ENCODE results near the gene KCNJ3. TPM values are rescaled to one million over a fixed set of nuclear protein-coding genes. Genes with fewer than 3 reads are reported as not detected.

Gene KCNJ3
- total and polyA plus RNA-seq, 2 donors from 2014 or later, result 3.6 to 9.9 TPM

- no peaks in the 10 kb centered on the region for H3K27me3 ChIP-seq (ENCODE audit: control insufficient read depth, insufficient read depth, low read length)
- DNase-seq (no peak), FAIRE-seq (no peak)
- no peaks in the 10 kb centered on the region for H3K36me3 ChIP-seq (ENCODE audit: control insufficient read depth in 2 of 3, insufficient read depth in 3 of 3, low read length in 3 of 3)
- H3K9ac ChIP-seq (ENCODE audit: low read length in 3 of 3), result no peak overlapping the region
- intact Hi-C loops (cut with DNase I), result no loop called here
- H3K4me1 ChIP-seq (ENCODE audit: control insufficient read depth in 2 of 3, insufficient read depth in 2 of 3, low read depth in 1 of 3, low read length in 3 of 3), result no peaks in the 10 kb centered on the region
- H3K9me3 ChIP-seq (ENCODE audit: control insufficient read depth in 2 of 3, insufficient read depth in 1 of 3, low read length in 3 of 3), result no peaks in the 10 kb centered on the region
- TF ChIP-seq, protein P1, sequence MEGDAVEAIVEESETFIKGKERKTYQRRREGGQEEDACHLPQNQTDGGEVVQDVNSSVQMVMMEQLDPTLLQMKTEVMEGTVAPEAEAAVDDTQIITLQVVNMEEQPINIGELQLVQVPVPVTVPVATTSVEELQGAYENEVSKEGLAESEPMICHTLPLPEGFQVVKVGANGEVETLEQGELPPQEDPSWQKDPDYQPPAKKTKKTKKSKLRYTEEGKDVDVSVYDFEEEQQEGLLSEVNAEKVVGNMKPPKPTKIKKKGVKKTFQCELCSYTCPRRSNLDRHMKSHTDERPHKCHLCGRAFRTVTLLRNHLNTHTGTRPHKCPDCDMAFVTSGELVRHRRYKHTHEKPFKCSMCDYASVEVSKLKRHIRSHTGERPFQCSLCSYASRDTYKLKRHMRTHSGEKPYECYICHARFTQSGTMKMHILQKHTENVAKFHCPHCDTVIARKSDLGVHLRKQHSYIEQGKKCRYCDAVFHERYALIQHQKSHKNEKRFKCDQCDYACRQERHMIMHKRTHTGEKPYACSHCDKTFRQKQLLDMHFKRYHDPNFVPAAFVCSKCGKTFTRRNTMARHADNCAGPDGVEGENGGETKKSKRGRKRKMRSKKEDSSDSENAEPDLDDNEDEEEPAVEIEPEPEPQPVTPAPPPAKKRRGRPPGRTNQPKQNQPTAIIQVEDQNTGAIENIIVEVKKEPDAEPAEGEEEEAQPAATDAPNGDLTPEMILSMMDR (IDR thresholded peaks at IDR 0.05; ENCODE audit: borderline replicate concordance, extremely low read depth, insufficient read depth), result no peak
- H3K4me3 ChIP-seq (ENCODE audit: low read length in 3 of 3), result no peak overlapping the region
- H3K27ac ChIP-seq (ENCODE audit: low read depth in 2 of 2, low read length in 2 of 2), result no peak overlapping the region
Observed at GRCh38 chr2:154771664-154772284, 73.3 kb downstream of the KCNJ3 start.

DNA sequence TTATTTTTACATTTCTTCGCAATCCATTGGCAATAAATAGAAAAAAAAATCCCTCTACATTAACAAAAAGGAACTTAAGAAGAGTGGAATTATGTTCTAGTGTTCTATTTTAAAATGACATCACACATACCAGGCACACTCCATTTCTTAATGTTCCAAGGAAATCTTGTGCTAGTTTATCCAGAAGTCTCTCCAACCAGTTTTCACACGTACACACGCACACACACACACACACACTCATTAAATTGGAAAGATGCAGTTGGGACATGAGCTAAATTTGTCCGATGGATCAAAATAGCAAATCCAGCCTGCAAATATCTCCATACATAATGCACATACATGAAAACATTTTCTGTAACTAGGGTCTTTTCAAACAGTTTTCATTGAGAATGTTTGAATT, 78.3 kb downstream of the KCNJ3 start:
- Histone ChIP-seq H3K9ac (ENCODE audit: low read length in 3 of 3) (no peak overlapping the region), H3K36me3 (ENCODE audit: control insufficient read depth in 2 of 3, insufficient read depth in 3 of 3, low read length in 3 of 3) (no peaks in the 10 kb centered on the region), H3K9me3 (ENCODE audit: control insufficient read depth in 2 of 3, insufficient read depth in 1 of 3, low read length in 3 of 3) (no peaks in the 10 kb centered on the region), H3K27me3 (ENCODE audit: control insufficient read depth, insufficient read depth, low read length) (no peaks in the 10 kb centered on the region), H3K4me3 (ENCODE audit: low read length in 3 of 3) (no peak overlapping the region), H3K27ac (ENCODE audit: low read depth in 2 of 2, low read length in 2 of 2) (no peak overlapping the region), H3K4me1 (ENCODE audit: control insufficient read depth in 2 of 3, insufficient read depth in 2 of 3, low read depth in 1 of 3, low read length in 3 of 3) (no peaks in the 10 kb centered on the region)
- DNase-seq (no peak), FAIRE-seq (no peak)
- intact Hi-C loops (cut with DNase I), result no loop called here
- TF ChIP-seq, protein P1 (IDR thresholded peaks at IDR 0.05; ENCODE audit: borderline replicate concordance, extremely low read depth, insufficient read depth), result no peak

DNA sequence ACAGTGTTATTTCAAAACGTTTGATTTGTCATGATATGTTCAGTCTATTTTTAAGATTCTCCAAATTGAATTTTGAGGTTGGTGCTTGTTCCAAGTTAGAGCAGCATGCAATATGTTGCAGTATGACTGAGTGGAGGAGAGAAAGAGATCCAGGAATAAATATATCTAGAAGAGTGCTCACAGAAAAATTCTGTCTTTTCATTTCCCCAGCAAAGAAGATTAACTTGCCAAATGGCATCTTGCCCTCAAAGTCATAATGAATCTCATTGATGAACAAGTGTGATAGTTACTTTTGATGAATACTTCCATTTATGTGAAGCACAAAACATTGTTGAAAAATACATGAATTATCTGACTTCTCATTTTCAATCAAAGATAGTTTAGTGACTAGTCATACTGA, 95.9 kb downstream of the KCNJ3 start:
- Histone ChIP-seq H3K36me3 (ENCODE audit: control insufficient read depth in 2 of 3, insufficient read depth in 3 of 3, low read length in 3 of 3) (no peaks in the 10 kb centered on the region), H3K9me3 (ENCODE audit: control insufficient read depth in 2 of 3, insufficient read depth in 1 of 3, low read length in 3 of 3) (no peaks in the 10 kb centered on the region), H3K4me1 (ENCODE audit: control insufficient read depth in 2 of 3, insufficient read depth in 2 of 3, low read depth in 1 of 3, low read length in 3 of 3) (no peaks in the 10 kb centered on the region), H3K9ac (ENCODE audit: low read length in 3 of 3) (no peak overlapping the region), H3K27ac (ENCODE audit: low read depth in 2 of 2, low read length in 2 of 2) (no peak overlapping the region), H3K4me3 (ENCODE audit: low read length in 3 of 3) (no peak overlapping the region), H3K27me3 (ENCODE audit: control insufficient read depth, insufficient read depth, low read length) (no peaks in the 10 kb centered on the region)
- FAIRE-seq, result no peak
- intact Hi-C loops (cut with DNase I), result no loop called here
- no peak for DNase-seq
- TF ChIP-seq, protein P1 (IDR thresholded peaks at IDR 0.05; ENCODE audit: borderline replicate concordance, extremely low read depth, insufficient read depth), result no peak

DNA sequence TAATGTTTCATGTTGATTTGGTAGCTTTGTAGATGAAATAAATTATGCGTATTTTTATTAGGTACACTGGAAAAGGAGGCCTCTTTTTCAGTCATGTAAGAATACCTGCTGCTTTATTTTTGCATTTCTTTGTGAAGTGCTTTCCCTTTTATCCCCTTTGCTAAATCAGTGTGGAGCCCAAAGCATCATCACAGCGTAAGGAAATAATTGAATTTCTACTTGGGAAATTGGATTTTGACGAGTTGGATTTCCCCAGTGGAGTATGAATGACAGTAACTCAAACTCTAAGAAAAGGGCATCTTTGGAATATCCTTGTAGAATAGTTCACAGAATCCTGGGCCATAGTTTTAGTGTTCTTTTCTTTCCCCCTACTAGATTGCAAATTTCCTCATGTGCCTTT, 97.2 kb downstream of the KCNJ3 start:
- Histone ChIP-seq H3K27me3 (ENCODE audit: control insufficient read depth, insufficient read depth, low read length) (no peaks in the 10 kb centered on the region), H3K4me1 (ENCODE audit: control insufficient read depth in 2 of 3, insufficient read depth in 2 of 3, low read depth in 1 of 3, low read length in 3 of 3) (no peaks in the 10 kb centered on the region), H3K36me3 (ENCODE audit: control insufficient read depth in 2 of 3, insufficient read depth in 3 of 3, low read length in 3 of 3) (no peaks in the 10 kb centered on the region), H3K9me3 (ENCODE audit: control insufficient read depth in 2 of 3, insufficient read depth in 1 of 3, low read length in 3 of 3) (no peaks in the 10 kb centered on the region), H3K4me3 (ENCODE audit: low read length in 3 of 3) (no peak overlapping the region), H3K27ac (ENCODE audit: low read depth in 2 of 2, low read length in 2 of 2) (no peak overlapping the region), H3K9ac (ENCODE audit: low read length in 3 of 3) (no peak overlapping the region)
- DNase-seq (no peak), FAIRE-seq (no peak)
- TF ChIP-seq, protein P1 (IDR thresholded peaks at IDR 0.05; ENCODE audit: borderline replicate concordance, extremely low read depth, insufficient read depth), result no peak
- intact Hi-C loops (cut with DNase I), result no loop called here

Measured in kidney (tissue), 14 donors.